Breast epithelium (tissue), 3 donors: ENCODE data around the gene EXD2.

Experiments used
- CTCF ChIP-seq, 3 donors: fragments of 450-650 bp; IDR thresholded peaks; one replicate each; pipeline ENCODE4 v1.5.1; 2016 to 2017; ENCODE audit warnings: antibody characterized with exemption in 3 of 3, mild to moderate bottlenecking in 3 of 3, moderate library complexity in 3 of 3
- POLR2A ChIP-seq: fragments of 450-650 bp; IDR thresholded peaks from one replicate; pipeline ENCODE4 v1.6.1; 2016; ENCODE audit warnings: antibody characterized with exemption, mild to moderate bottlenecking, moderate library complexity
- POLR2AphosphoS5 ChIP-seq, 3 donors: sonication (generic); formaldehyde crosslinking; IDR thresholded peaks; one replicate each; pipeline ENCODE4 v1.6.1; 2017; ENCODE audit warnings: antibody characterized with exemption in 3 of 3

- no peak for TF ChIP-seq CTCF (IDR thresholded peaks at IDR 0.05)
- no peak for TF ChIP-seq POLR2AphosphoS5 (IDR thresholded peaks at IDR 0.05)
- TF ChIP-seq POLR2A = no peak
These were observed 9.8 kb upstream of the EXD2 start for GRCh38 chr14:69181491-69181890.
